K562 (cell line): ENCODE results near the gene NUP98. TPM values are rescaled to one million over a fixed set of nuclear protein-coding genes. Genes with fewer than 3 reads are reported as not detected.

Source experiments
- CHD4 ChIP-seq: fragments of 200-600 bp; sonication (generic); IDR thresholded peaks from 3 replicates; pipeline ENCODE4 v1.6.1; 2012; ENCODE audit warnings: low read depth, mild to moderate bottlenecking, mixed read lengths, low read length, inconsistent platforms; ENCODE audit not compliant: insufficient read depth, insufficient replicate concordance, poor library complexity, severe bottlenecking
- ETV1 ChIP-seq: fragments of 450-650 bp; conservative IDR thresholded peaks from 2 replicates; pipeline ENCODE4 v1.6.1; 2016; ENCODE audit warnings: missing genetic modification characterization, control low read depth, low read depth, missing compliant biosample characterization
- FOXP1 ChIP-seq: sonication (generic); formaldehyde crosslinking; IDR thresholded peaks from 2 replicates; pipeline ENCODE4 v1.8.0; 2022; ENCODE audit warnings: mild to moderate bottlenecking, missing genetic modification reagents
- HLTF ChIP-seq: fragments of 450-650 bp; IDR thresholded peaks from 2 replicates; pipeline ENCODE4 v1.6.1; 2016
- KLF13 ChIP-seq: fragments of 450-650 bp; IDR thresholded peaks from 2 replicates; pipeline ENCODE4 v1.6.1; 2016; ENCODE audit warnings: missing genetic modification characterization, low read depth, mild to moderate bottlenecking, missing compliant biosample characterization, moderate library complexity, borderline replicate concordance
- MAFF ChIP-seq: IDR thresholded peaks from 2 replicates; pipeline ENCODE4 v1.6.1; 2012; ENCODE audit warnings: low read length, improper control_type of control experiment
- MITF ChIP-seq: IDR thresholded peaks from 2 replicates; pipeline ENCODE4 v1.6.1; 2014; ENCODE audit warnings: antibody characterized with exemption
- PTTG1 ChIP-seq: fragments of 450-650 bp; IDR thresholded peaks from 2 replicates; pipeline ENCODE4 v1.6.1; 2016; ENCODE audit warnings: low read depth, mild to moderate bottlenecking, missing genetic modification characterization, missing compliant biosample characterization
- PYGO2 ChIP-seq: fragments of 450-650 bp; IDR thresholded peaks from 2 replicates; pipeline ENCODE4 v1.6.1; 2016; ENCODE audit warnings: mild to moderate bottlenecking, missing genetic modification characterization, moderate library complexity, missing compliant biosample characterization
- RBM25 ChIP-seq: fragments of 200-400 bp; formaldehyde crosslinking; IDR thresholded peaks from 2 replicates; pipeline ENCODE4 v1.6.1; 2018; ENCODE audit warnings: low read length, low read depth, moderate library complexity; ENCODE audit not compliant: severe bottlenecking
- SLC30A9 ChIP-seq: fragments of 250-450 bp; sonication (Bioruptor Pico); IDR thresholded peaks from 2 replicates; pipeline ENCODE4 v1.8.0; 2022; ENCODE audit warnings: mild to moderate bottlenecking, moderate library complexity
- SREBF2 ChIP-seq: sonication (generic); formaldehyde crosslinking; IDR thresholded peaks from 2 replicates; pipeline ENCODE4 v1.4.0; 2020; ENCODE audit warnings: mild to moderate bottlenecking, missing genetic modification reagents
- THAP7 ChIP-seq: fragments of 250-450 bp; sonication (Bioruptor Pico); IDR thresholded peaks from 2 replicates; pipeline ENCODE4 v1.5.0; 2021
- ZC3H4 ChIP-seq: sonication (generic); formaldehyde crosslinking; IDR thresholded peaks from 2 replicates; pipeline ENCODE4 v1.9.0; 2021; ENCODE audit warnings: missing genetic modification reagents, borderline replicate concordance
- ZNF311 ChIP-seq: fragments of 250-450 bp; sonication (Bioruptor Pico); IDR thresholded peaks from 2 replicates; pipeline ENCODE4 v1.4.0; 2020; ENCODE audit warnings: mild to moderate bottlenecking, moderate library complexity
- ZNF699 ChIP-seq: fragments of 250-450 bp; sonication (Bioruptor Pico); IDR thresholded peaks from 2 replicates; pipeline ENCODE4 v1.8.0; 2021; ENCODE audit warnings: mild to moderate bottlenecking, moderate library complexity; ENCODE audit not compliant: insufficient replicate concordance
- ZNF717 ChIP-seq: fragments of 250-450 bp; sonication (Bioruptor Pico); IDR thresholded peaks from 2 replicates; pipeline ENCODE4 v1.5.0; 2021
- ZNF77 ChIP-seq: fragments of 250-450 bp; sonication (Bioruptor Pico); IDR thresholded peaks from 2 replicates; pipeline ENCODE4 v1.5.0; 2020
- polyA plus RNA-seq, 8 experiments: library from polyadenylated mRNA; depleted of rRNA in 4 of 8; stranded (reverse) in 5 of 8; unstranded in 3 of 8; fragments of >200 nt; fragmentation: Nextera tagmentation in 2 of 8; fragmentation: Illumina TruSeq in 1 of 8; extraction: Ambion mirVana in 2 of 8; extraction: Trizol in 1 of 8; gene quantifications; 2 replicates each; pipeline versions ENCODE4 v1.2.1 to v1.2.3, GENCODE V29; 2011 to 2014; ENCODE audit warnings: inconsistent platforms in 1 of 8, missing spikeins in 1 of 8
- total RNA-seq, 7 experiments: library from RNA; depleted of rRNA in 6 of 7; stranded (reverse); fragments of >200 nt in 6 of 7; fragmentation: Illumina TruSeq in 2 of 7; extraction: Trizol in 2 of 7; gene quantifications; 2 replicates each; pipeline versions ENCODE4 v1.2.1 to v1.2.3, GENCODE V29; 2011 to 2021; ENCODE audit warnings: low replicate concordance in 1 of 7
- TF ChIP-seq, protein P1 (sequence below): IDR thresholded peaks from 2 replicates; pipeline ENCODE4 v1.6.1; 2012; ENCODE audit warnings: low read depth, low read length, improper control_type of control experiment, borderline replicate concordance
- TF ChIP-seq, protein P2 (sequence below): sonication (generic); formaldehyde crosslinking; IDR thresholded peaks from 2 replicates; pipeline ENCODE4 v1.8.0; 2022; ENCODE audit warnings: missing genetic modification reagents, mild to moderate bottlenecking, borderline replicate concordance
- TF ChIP-seq, protein P3 (sequence below): fragments of 150-350 bp; conservative IDR thresholded peaks from 2 replicates; pipeline ENCODE4 v1.6.1; 2014; ENCODE audit warnings: low read length

Gene NUP98
- total and polyA plus RNA-seq, 9 of the 15 experiments (the other 6 are each of a cell fraction or from before 2014, with no cell fraction given): 45.1 to 196 (median 130) TPM

DNA sequence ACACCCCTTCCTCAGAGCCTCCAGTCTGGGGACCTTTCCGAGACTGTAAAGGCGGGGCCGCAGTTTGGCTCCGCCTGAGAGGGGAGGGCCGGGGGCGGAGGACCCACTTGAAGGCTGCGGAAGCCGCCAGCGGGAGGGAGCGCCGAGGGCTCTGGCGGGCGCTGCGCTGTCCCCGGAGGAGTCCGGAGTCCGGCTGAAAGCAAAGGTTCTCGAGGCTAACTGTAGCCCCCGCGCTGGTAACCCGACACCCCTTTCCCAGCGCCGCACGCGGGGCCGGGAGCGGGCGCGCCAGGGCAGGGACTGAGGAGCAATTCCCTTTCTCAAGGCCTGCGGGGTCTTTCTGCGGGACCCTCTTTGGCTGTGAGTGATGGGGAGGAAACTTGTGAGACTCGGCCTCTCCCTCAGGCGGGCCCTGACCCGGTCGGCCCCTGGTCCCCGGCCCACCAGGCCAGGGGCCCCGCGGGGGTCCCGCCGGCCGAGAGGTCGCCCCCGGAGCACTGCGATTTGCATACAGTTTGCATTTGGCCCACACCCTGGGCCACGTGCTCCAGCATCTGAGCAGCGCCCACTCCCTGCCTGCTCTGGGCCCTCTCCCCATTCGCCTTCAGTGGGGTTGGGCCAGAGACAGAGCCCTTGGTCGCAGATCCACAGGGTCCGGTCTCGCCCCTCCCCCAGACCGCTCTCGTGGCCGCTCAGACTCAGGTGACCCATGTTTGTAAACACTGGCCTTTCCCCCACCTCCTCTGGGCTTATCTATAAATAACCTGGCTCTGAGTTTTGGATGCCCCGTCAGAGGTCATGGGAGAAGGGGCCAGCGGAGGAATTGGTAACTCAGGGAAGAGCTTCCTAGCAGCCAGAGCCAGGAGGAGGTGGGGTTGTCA, 155.0 kb downstream of the NUP98 start (continued):
- no peak for TF ChIP-seq MAFF
- TF ChIP-seq, protein P1, sequence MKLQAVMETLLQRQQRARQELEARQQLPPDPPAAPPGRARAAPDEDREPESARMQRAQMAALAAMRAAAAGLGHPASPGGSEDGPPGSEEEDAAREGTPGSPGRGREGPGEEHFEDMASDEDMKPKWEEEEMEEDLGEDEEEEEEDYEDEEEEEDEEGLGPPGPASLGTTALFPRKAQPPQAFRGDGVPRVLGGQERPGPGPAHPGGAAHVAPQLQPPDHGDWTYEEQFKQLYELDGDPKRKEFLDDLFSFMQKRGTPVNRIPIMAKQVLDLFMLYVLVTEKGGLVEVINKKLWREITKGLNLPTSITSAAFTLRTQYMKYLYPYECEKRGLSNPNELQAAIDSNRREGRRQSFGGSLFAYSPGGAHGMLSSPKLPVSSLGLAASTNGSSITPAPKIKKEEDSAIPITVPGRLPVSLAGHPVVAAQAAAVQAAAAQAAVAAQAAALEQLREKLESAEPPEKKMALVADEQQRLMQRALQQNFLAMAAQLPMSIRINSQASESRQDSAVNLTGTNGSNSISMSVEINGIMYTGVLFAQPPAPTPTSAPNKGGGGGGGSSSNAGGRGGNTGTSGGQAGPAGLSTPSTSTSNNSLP: no peak
- TF ChIP-seq ETV1 (tag): peak; percentile 64
- TF ChIP-seq ZNF77 (CRISPR knock-in tag): no peak
- TF ChIP-seq RBM25: no peak
- TF ChIP-seq KLF13 (tag): no peak
- no peak for TF ChIP-seq ZC3H4
- TF ChIP-seq, protein P2, sequence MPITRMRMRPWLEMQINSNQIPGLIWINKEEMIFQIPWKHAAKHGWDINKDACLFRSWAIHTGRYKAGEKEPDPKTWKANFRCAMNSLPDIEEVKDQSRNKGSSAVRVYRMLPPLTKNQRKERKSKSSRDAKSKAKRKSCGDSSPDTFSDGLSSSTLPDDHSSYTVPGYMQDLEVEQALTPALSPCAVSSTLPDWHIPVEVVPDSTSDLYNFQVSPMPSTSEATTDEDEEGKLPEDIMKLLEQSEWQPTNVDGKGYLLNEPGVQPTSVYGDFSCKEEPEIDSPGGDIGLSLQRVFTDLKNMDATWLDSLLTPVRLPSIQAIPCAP: no peak
- no peak for TF ChIP-seq ZNF699 (CRISPR knock-in tag)
- no peak for TF ChIP-seq HLTF
- no peak for TF ChIP-seq PTTG1 (tag)
- TF ChIP-seq, protein P3, sequence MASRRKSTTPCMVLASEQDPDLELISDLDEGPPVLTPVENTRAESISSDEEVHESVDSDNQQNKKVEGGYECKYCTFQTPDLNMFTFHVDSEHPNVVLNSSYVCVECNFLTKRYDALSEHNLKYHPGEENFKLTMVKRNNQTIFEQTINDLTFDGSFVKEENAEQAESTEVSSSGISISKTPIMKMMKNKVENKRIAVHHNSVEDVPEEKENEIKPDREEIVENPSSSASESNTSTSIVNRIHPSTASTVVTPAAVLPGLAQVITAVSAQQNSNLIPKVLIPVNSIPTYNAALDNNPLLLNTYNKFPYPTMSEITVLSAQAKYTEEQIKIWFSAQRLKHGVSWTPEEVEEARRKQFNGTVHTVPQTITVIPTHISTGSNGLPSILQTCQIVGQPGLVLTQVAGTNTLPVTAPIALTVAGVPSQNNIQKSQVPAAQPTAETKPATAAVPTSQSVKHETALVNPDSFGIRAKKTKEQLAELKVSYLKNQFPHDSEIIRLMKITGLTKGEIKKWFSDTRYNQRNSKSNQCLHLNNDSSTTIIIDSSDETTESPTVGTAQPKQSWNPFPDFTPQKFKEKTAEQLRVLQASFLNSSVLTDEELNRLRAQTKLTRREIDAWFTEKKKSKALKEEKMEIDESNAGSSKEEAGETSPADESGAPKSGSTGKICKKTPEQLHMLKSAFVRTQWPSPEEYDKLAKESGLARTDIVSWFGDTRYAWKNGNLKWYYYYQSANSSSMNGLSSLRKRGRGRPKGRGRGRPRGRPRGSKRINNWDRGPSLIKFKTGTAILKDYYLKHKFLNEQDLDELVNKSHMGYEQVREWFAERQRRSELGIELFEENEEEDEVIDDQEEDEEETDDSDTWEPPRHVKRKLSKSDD: no peak
- no peak for TF ChIP-seq SLC30A9 (CRISPR knock-in tag)
- TF ChIP-seq CHD4: no peak
- TF ChIP-seq THAP7 (CRISPR knock-in tag): no peak
- TF ChIP-seq ZNF717 (CRISPR knock-in tag): no peak
- peak; percentile 84 for TF ChIP-seq FOXP1 (CRISPR knock-in tag)
- TF ChIP-seq ZNF311 (CRISPR knock-in tag): no peak
- TF ChIP-seq PYGO2 (tag): no peak
- no peak for TF ChIP-seq MITF
- TF ChIP-seq SREBF2 (CRISPR knock-in tag): no peak
